K562 (cell line): Measurements from ENCODE around the gene NCF2. TPM values are rescaled to one million over a fixed set of nuclear protein-coding genes. Genes with fewer than 3 reads are reported as not detected.

ENCODE experiments used
- ATAC-seq: fragments of 200-7000 bp; cut with Tn5 transposase; 3 replicates; pipeline ENCODE4 v1.9.1; 2020; ENCODE audit warnings: moderate library complexity
- BruUV-seq: library from RNA; stranded (reverse); fragments of 400-500 nt; replicated peaks from 2 replicates; lab custom pipeline; 2021; lab: Mats Ljungman, UMichigan
- CTCF ChIA-PET: fragments of 300-600 bp; formaldehyde crosslinking; extraction: SDS; loops from one replicate; lab custom pipeline; 2021; ENCODE audit warnings: low intra/inter-chr PET ratio; lab: Yijun Ruan, JAX
- POLR2A ChIA-PET: fragments of 300-600, 350-650 bp; sonication (Branson Sonifier 250); formaldehyde crosslinking; extraction: SDS; loops from one replicate; lab custom pipeline; 2021; ENCODE audit warnings: antibody characterized with exemption, inconsistent platforms; lab: Yijun Ruan, JAX
- DNase-seq, 4 experiments: peaks; one replicate each; pipeline versions ENCODE4 v3.0.0 to v3.0.0-alpha.2; 2011 to 2018; ENCODE audit warnings: low spot score in 3 of 4, mixed read lengths in 3 of 4; ENCODE audit errors: extremely low read depth in 1 of 4
- FAIRE-seq: peaks from 2 replicates; lab custom pipeline; 2011; peaks lifted over from hg19 to GRCh38; lab: Jason Lieb, UNC
- H2AFZ ChIP-seq: 2 replicates; pipeline ENCODE4 v1.6.0; 2011; ENCODE audit warnings: low read depth, low read length, control low read depth, inconsistent platforms
- H3K27ac ChIP-seq: fragments of 200-600 bp; 3 replicates; pipeline ENCODE4 v1.8.0; 2011; ENCODE audit warnings: low read depth, mild to moderate bottlenecking, control low read depth, inconsistent platforms, low read length, moderate library complexity, mixed read lengths; ENCODE audit errors: extremely low read depth
- H3K27me3 ChIP-seq, 2 experiments: fragments of 300-600 bp in 1 of 2; 2 replicates in 1 of 2; 3 replicates in 1 of 2; pipeline versions ENCODE4 v1.6.0 to v1.8.0; 2011; ENCODE audit warnings: inconsistent platforms in 2 of 2, low read length in 2 of 2, mild to moderate bottlenecking in 1 of 2, mixed read lengths in 1 of 2, moderate library complexity in 1 of 2; ENCODE audit not compliant: control insufficient read depth in 2 of 2, insufficient read depth in 2 of 2
- H3K36me3 ChIP-seq: fragments of 300-600 bp; 3 replicates; pipeline ENCODE4 v1.8.0; 2011; ENCODE audit warnings: mild to moderate bottlenecking, low read length, inconsistent platforms; ENCODE audit not compliant: control insufficient read depth, insufficient read depth
- H3K4me1 ChIP-seq, 2 experiments: fragments of 200-600 bp in 1 of 2; replicated peaks in 1 of 2; 2 replicates in 1 of 2; 3 replicates in 1 of 2; pipeline versions ENCODE4 v1.5.1 to v1.8.0; 2011; ENCODE audit warnings: inconsistent platforms in 2 of 2, low read length in 2 of 2, mild to moderate bottlenecking in 1 of 2, mixed read lengths in 1 of 2, moderate library complexity in 1 of 2; ENCODE audit not compliant: control insufficient read depth in 2 of 2, insufficient read depth in 2 of 2
- H3K4me2 ChIP-seq: 2 replicates; pipeline ENCODE4 v1.6.1; 2011; ENCODE audit warnings: low read length, control low read depth, inconsistent platforms, mixed read lengths; ENCODE audit not compliant: insufficient read depth
- H3K4me3 ChIP-seq: fragments of 200-600 bp; sonication (generic), shearing (Covaris generic); 2 replicates; pipeline ENCODE4 v1.5.1; 2016; ENCODE audit warnings: control low read depth, inconsistent platforms
- H3K79me2 ChIP-seq: fragments of 200-600 bp; 3 replicates; pipeline ENCODE4 v1.8.0; 2011; ENCODE audit warnings: low read length, inconsistent platforms; ENCODE audit not compliant: control insufficient read depth, insufficient read depth
- H3K9ac ChIP-seq, 2 experiments: 2 replicates each; pipeline versions ENCODE4 v1.6.0 to v1.6.1; 2011; ENCODE audit warnings: low read depth in 2 of 2, low read length in 2 of 2, control low read depth in 1 of 2, inconsistent platforms in 1 of 2, mild to moderate bottlenecking in 1 of 2, mixed read lengths in 1 of 2; ENCODE audit not compliant: insufficient read depth in 1 of 2
- H3K9me1 ChIP-seq: one replicate; pipeline ENCODE4 v1.6.0; 2011; ENCODE audit warnings: inconsistent platforms, mild to moderate bottlenecking, low read length, moderate library complexity; ENCODE audit not compliant: control insufficient read depth, insufficient read depth
- H3K9me3 ChIP-seq: replicated peaks from 2 replicates; pipeline ENCODE4 v1.5.1; 2011; ENCODE audit warnings: low read depth, low read length, inconsistent platforms; ENCODE audit not compliant: control insufficient read depth, insufficient read depth
- H4K20me1 ChIP-seq: replicated peaks from 2 replicates; pipeline ENCODE4 v1.6.1; 2011; ENCODE audit warnings: low read length, inconsistent platforms, mixed read lengths; ENCODE audit not compliant: control insufficient read depth, insufficient read depth
- CREBBP ChIP-seq: IDR thresholded peaks from one replicate; pipeline ENCODE4 v1.6.1; 2012; ENCODE audit warnings: low read depth, mild to moderate bottlenecking, control low read depth, inconsistent platforms, low read length
- FOXM1 ChIP-seq, 2 experiments: fragments of 450-650 bp in 1 of 2; sonication (generic) in 1 of 2; formaldehyde crosslinking in 1 of 2; IDR thresholded peaks; 2 replicates each; pipeline versions ENCODE4 v1.6.1 to v1.9.0; 2017 to 2022; ENCODE audit warnings: low read depth in 2 of 2, mild to moderate bottlenecking in 2 of 2, missing genetic modification reagents in 1 of 2, moderate library complexity in 1 of 2
- GABPA ChIP-seq: fragments of 200-800 bp; sonication (Bioruptor generic); conservative IDR thresholded peaks from 2 replicates; pipeline ENCODE4 v1.6.1; 2016; ENCODE audit warnings: low read depth, missing genetic modification characterization, missing compliant biosample characterization
- GABPB1 ChIP-seq: sonication (generic); formaldehyde crosslinking; IDR thresholded peaks from 2 replicates; pipeline ENCODE4 v1.8.0; 2022; ENCODE audit warnings: mild to moderate bottlenecking, missing genetic modification reagents
- HINFP ChIP-seq: fragments of 450-650 bp; conservative IDR thresholded peaks from 2 replicates; pipeline ENCODE4 v1.6.1; 2016; ENCODE audit warnings: missing genetic modification characterization, low read depth, mild to moderate bottlenecking, control low read depth, missing compliant biosample characterization
- NFE2L1 ChIP-seq: fragments of 450-650 bp; IDR thresholded peaks from 2 replicates; pipeline ENCODE4 v1.6.1; 2016; ENCODE audit warnings: missing genetic modification characterization, low read depth, mild to moderate bottlenecking, missing compliant biosample characterization, moderate library complexity, borderline replicate concordance
- RCOR1 ChIP-seq, 2 experiments: IDR thresholded peaks; 2 replicates each; pipeline ENCODE4 v1.6.1; 2012; ENCODE audit warnings: low read depth in 2 of 2, low read length in 2 of 2, borderline replicate concordance in 1 of 2, improper control_type of control experiment in 1 of 2
- SNAPC5 ChIP-seq: fragments of 250-450 bp; sonication (Bioruptor Pico); IDR thresholded peaks from 2 replicates; pipeline ENCODE4 v1.8.0; 2021; ENCODE audit warnings: moderate library complexity, mild to moderate bottlenecking, inconsistent platforms
- THAP12 ChIP-seq: fragments of 250-450 bp; sonication (Bioruptor Pico); IDR thresholded peaks from 2 replicates; pipeline ENCODE4 v1.9.0; 2021; ENCODE audit warnings: mild to moderate bottlenecking, inconsistent platforms
- THAP7 ChIP-seq: fragments of 250-450 bp; sonication (Bioruptor Pico); IDR thresholded peaks from 2 replicates; pipeline ENCODE4 v1.5.0; 2021
- ZNF696 ChIP-seq: fragments of 250-450 bp; sonication (Bioruptor Pico); conservative IDR thresholded peaks from 2 replicates; pipeline ENCODE4 v1.4.0; 2020; ENCODE audit warnings: mild to moderate bottlenecking, moderate library complexity
- ZNF740 ChIP-seq, 3 experiments: fragments of 200-800 bp in 1 of 3; sonication (Bioruptor generic) in 1 of 3; sonication (generic) in 1 of 3; formaldehyde crosslinking in 1 of 3; IDR thresholded peaks; 2 replicates each; pipeline versions ENCODE4 v1.6.1 to v1.8.0; 2016 to 2022; ENCODE audit warnings: mild to moderate bottlenecking in 2 of 3, missing compliant biosample characterization in 2 of 3, missing genetic modification characterization in 2 of 3, missing genetic modification reagents in 1 of 3
- ZNF77 ChIP-seq: fragments of 250-450 bp; sonication (Bioruptor Pico); IDR thresholded peaks from 2 replicates; pipeline ENCODE4 v1.5.0; 2020
- WGBS: fragments of 100-300 bp; shearing (Covaris generic); methylation state at CpG from one replicate; pipeline ENCODE4 v1.1.6; 2016; ENCODE audit warnings: low coverage, mixed read lengths; ENCODE audit not compliant: insufficient coverage; ENCODE audit errors: missing lambda C conversion rate; 5-methylcytosine and 5-hydroxymethylcytosine counted together
- in situ Hi-C: fragments of 300-500 bp; cut with MboI; formaldehyde crosslinking; loops from 4 replicates; pipeline ENCODE4 v1.15.0; 2018; ENCODE audit warnings: inconsistent platforms, mixed read lengths
- intact Hi-C: fragments of 100-400 bp; cut with micrococcal nuclease; formaldehyde crosslinking; loops from 2 replicates; pipeline ENCODE4 v1.14.2; 2022
- polyA plus RNA-seq, 8 experiments: library from polyadenylated mRNA; depleted of rRNA in 4 of 8; stranded (reverse) in 5 of 8; unstranded in 3 of 8; fragments of >200 nt; fragmentation: Nextera tagmentation in 2 of 8; fragmentation: Illumina TruSeq in 1 of 8; extraction: Ambion mirVana in 2 of 8; extraction: Trizol in 1 of 8; gene quantifications; 2 replicates each; pipeline versions ENCODE4 v1.2.1 to v1.2.3, GENCODE V29; 2011 to 2014; ENCODE audit warnings: inconsistent platforms in 1 of 8, missing spikeins in 1 of 8
- total RNA-seq, 7 experiments: library from RNA; depleted of rRNA in 6 of 7; stranded (reverse); fragments of >200 nt in 6 of 7; fragmentation: Illumina TruSeq in 2 of 7; extraction: Trizol in 2 of 7; gene quantifications; 2 replicates each; pipeline versions ENCODE4 v1.2.1 to v1.2.3, GENCODE V29; 2011 to 2021; ENCODE audit warnings: low replicate concordance in 1 of 7
- TF ChIP-seq, protein P1 (sequence below): IDR thresholded peaks from 2 replicates; pipeline ENCODE4 v1.6.1; 2011; ENCODE audit not compliant: insufficient read length; ENCODE audit errors: extremely low read depth

NCF2 gene
- total and polyA plus RNA-seq, 9 of the 15 experiments (the other 6 are each of a cell fraction or from before 2014, with no cell fraction given) = 0.07 to 0.54 (median 0.16) TPM; not detected in 3

DNA sequence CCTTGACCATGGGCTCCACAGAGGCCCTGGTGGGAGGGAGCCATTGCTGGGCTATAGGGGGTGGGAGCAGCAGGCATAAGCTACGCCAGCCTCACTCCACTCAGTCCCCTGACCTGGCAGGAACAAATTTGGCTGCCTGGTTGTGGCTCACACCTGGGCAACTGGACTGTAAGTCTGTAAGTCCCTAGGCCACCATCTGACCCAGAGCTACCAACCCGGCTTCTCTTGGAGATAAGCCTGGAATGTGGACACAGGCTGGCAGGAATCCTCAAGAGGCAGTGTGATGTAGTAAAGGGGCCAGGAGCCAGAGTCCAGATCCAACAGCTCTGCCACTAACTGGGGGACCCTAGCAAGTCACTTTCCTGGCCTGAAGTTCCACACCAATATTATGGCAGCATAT lies 11.4 kb downstream of the NCF2 start:
- no peak for ATAC-seq
- no peak overlapping the region for H3K27ac ChIP-seq
- H3K9me1 ChIP-seq = no peaks in the 10 kb centered on the region
- no peaks in the 10 kb centered on the region for H3K9me3 ChIP-seq
- 0 out of 4 replicates have a peak overlapping the region, but pooled peaks of 1 of the 2 experiments have one; percentile 6 for H3K9ac ChIP-seq
- peaks cover 44 to 49% of the 10 kb centered on the region in 2 experiments for H3K27me3 ChIP-seq
- no peak for FAIRE-seq
- no peak overlapping the region for H3K4me2 ChIP-seq
- DNase-seq = no peak
- peaks cover 5% of the 10 kb centered on the region for H4K20me1 ChIP-seq
- in situ Hi-C loops (no loop called here), intact Hi-C loops (no loop called here)
- no peaks in the 10 kb centered on the region for H3K79me2 ChIP-seq
- no peaks in the 10 kb centered on the region for H3K36me3 ChIP-seq
- WGBS = 25% methylated on average over 2 of the region's 2 CpGs
- H2AFZ ChIP-seq = no peak overlapping the region
- ChIA-PET CTCF (no interaction called here), POLR2A (interaction anchor here (0.9 to 2.6 kb wide), 2 partner anchors 9 to 10 kb away, joined by 3 to 19 read pairs; no protein-coding TSS in a partner anchor)
- no peak overlapping the region for H3K4me3 ChIP-seq
- H3K4me1 ChIP-seq = peaks cover 3 to 9% of the 10 kb centered on the region in 2 experiments; a peak in 3 of 5 replicates
- no TSS peak for BruUV-seq
- TF ChIP-seq HINFP (tag) = no peak
- no peak for TF ChIP-seq GABPB1 (CRISPR knock-in tag)
- no peak for TF ChIP-seq CREBBP
- no peak for TF ChIP-seq THAP12 (CRISPR knock-in tag)
- TF ChIP-seq NFE2L1 (tag) = no peak
- TF ChIP-seq SNAPC5 = no peak
- TF ChIP-seq ZNF77 = no peak
- TF ChIP-seq, protein P1, sequence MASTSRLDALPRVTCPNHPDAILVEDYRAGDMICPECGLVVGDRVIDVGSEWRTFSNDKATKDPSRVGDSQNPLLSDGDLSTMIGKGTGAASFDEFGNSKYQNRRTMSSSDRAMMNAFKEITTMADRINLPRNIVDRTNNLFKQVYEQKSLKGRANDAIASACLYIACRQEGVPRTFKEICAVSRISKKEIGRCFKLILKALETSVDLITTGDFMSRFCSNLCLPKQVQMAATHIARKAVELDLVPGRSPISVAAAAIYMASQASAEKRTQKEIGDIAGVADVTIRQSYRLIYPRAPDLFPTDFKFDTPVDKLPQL = no peak
- no peak for TF ChIP-seq RCOR1 (IDR thresholded peaks at IDR 0.05; ENCODE audit: borderline replicate concordance in 1 of 2, low read depth in 2 of 2, low read length in 2 of 2)
- TF ChIP-seq ZNF696 (CRISPR knock-in tag) = no peak
- no peak for TF ChIP-seq GABPA (tag)
- TF ChIP-seq FOXM1 (IDR thresholded peaks at IDR 0.05; ENCODE audit: low read depth) = no peak
- TF ChIP-seq FOXM1 (CRISPR knock-in tag; IDR thresholded peaks at IDR 0.05; ENCODE audit: low read depth) = no peak
- no peak for TF ChIP-seq THAP7 (CRISPR knock-in tag)
- TF ChIP-seq ZNF740 (CRISPR knock-in tag; IDR thresholded peaks at IDR 0.05) = no peak
- no peak for TF ChIP-seq ZNF740 (tag; IDR thresholded peaks at IDR 0.05)
